ENCODE results near the gene SPTLC3. TPM values are rescaled to one million over a fixed set of nuclear protein-coding genes. Genes with fewer than 3 reads are reported as not detected.

Gene SPTLC3
- polyA plus RNA-seq, 3 donors = 0.01 TPM; not detected in 2

DNA sequence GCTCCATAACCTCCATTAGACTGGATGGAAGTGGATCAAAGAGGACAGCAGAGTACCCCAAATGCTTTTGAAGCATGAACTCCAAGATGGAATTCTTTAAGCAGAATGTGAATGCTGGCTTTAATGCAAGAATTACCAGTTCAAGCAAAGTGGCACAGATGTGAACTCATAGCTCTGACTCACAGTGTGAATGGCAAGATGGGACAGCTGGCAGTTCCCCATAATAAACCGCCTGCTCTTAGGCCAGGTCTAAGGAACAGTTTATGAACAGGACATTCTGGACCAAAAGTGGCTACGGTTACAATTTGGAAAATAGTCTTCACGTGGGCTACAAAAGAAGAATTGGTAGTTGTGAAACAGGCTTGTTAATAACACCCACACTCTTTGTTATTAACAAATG is 76.5 kb downstream of the SPTLC3 start:
- peaks cover 0 to 6% (median 2%) of the 10 kb centered on the region in 7 donors for H3K9me3 Mint-ChIP-seq
- no peaks in the 10 kb centered on the region for H4K20me1 ChIP-seq (ENCODE audit: insufficient read depth, low read length)
- no peak overlapping the region for H3K4me2 ChIP-seq (replicated peaks; ENCODE audit: extremely low read depth, low read length, poor library complexity, severe bottlenecking)
- no peaks in the 10 kb centered on the region for H3K36me3 Mint-ChIP-seq
- no peaks in the 10 kb centered on the region for H3K79me2 ChIP-seq (ENCODE audit: insufficient read depth, low read length)
- H3K9me3 ChIP-seq (replicated peaks in 1 of 2; ENCODE audit: control insufficient read depth in 1 of 2, insufficient read depth in 1 of 2, low read length in 2 of 2) = no peaks in the 10 kb centered on the region
- no peak overlapping the region for H3K27ac ChIP-seq (ENCODE audit: low read depth in 1 of 2, low read length in 2 of 2)
- H3K4me3 Mint-ChIP-seq = no peak overlapping the region
- no peaks in the 10 kb centered on the region for H3K27me3 ChIP-seq (ENCODE audit: control insufficient read depth in 2 of 2, insufficient read depth in 2 of 2, low read length in 2 of 2)
- H3K4me1 Mint-ChIP-seq = no peaks in the 10 kb centered on the region
- intact Hi-C loops (cut with micrococcal nuclease) = no loop called here
- peaks cover 0 to 2% (median 1%) of the 10 kb centered on the region in 3 donors for H3K27me3 Mint-ChIP-seq (ENCODE audit: low read depth in 3 of 3)
- H3K36me3 ChIP-seq (replicated peaks in 1 of 2; ENCODE audit: control insufficient read depth in 1 of 2, insufficient read depth in 2 of 2, low read length in 2 of 2) = no peaks in the 10 kb centered on the region
- H3K9ac ChIP-seq (ENCODE audit: insufficient read depth, low read length, poor library complexity, severe bottlenecking) = no peak overlapping the region
- WGBS (ENCODE audit: insufficient coverage) = 78% methylated on average over 1 of the region's 3 CpGs
- H3K4me3 ChIP-seq (replicated peaks in 1 of 3; ENCODE audit: low read depth in 2 of 3, low read length in 3 of 3) = no peak overlapping the region
- no peak overlapping the region for H2AFZ ChIP-seq (ENCODE audit: insufficient read depth, low read depth, low read length, poor library complexity, severe bottlenecking)
- TF ChIP-seq, protein P1, sequence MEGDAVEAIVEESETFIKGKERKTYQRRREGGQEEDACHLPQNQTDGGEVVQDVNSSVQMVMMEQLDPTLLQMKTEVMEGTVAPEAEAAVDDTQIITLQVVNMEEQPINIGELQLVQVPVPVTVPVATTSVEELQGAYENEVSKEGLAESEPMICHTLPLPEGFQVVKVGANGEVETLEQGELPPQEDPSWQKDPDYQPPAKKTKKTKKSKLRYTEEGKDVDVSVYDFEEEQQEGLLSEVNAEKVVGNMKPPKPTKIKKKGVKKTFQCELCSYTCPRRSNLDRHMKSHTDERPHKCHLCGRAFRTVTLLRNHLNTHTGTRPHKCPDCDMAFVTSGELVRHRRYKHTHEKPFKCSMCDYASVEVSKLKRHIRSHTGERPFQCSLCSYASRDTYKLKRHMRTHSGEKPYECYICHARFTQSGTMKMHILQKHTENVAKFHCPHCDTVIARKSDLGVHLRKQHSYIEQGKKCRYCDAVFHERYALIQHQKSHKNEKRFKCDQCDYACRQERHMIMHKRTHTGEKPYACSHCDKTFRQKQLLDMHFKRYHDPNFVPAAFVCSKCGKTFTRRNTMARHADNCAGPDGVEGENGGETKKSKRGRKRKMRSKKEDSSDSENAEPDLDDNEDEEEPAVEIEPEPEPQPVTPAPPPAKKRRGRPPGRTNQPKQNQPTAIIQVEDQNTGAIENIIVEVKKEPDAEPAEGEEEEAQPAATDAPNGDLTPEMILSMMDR (IDR thresholded peaks at IDR 0.05) = no peak
- no peaks in the 10 kb centered on the region for H3K4me1 ChIP-seq (ENCODE audit: control insufficient read depth in 1 of 2, insufficient read depth in 2 of 2, low read length in 2 of 2)
- no peak overlapping the region for H3K27ac Mint-ChIP-seq
- no peak for DNase-seq

DNA sequence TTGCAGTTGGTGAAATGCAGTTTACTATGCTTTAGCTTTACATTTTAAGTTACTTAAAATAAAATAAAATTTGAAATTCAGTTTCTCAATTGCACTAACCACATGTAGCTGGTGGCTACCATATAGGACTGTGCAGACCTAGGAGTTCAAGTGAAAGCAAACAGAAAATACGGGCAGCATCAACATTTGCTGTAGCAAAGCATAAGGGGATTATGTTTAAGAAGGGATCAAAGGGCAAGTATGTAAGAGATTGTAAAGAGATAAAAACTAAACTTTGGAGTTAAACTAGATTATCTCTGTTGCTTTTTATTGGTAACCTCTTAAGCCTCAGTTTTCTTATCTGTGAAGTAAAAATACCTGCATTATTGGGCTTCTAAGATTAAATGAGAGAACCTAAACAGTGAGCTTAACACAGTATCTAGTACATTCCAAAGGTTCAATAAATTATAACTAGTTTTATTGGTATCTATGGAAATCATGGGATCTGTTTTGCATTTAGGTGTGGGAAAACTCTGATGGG is 81.2 kb downstream of the SPTLC3 start:
- Histone ChIP-seq H4K20me1 (ENCODE audit: insufficient read depth, low read length) (no peaks in the 10 kb centered on the region), H3K4me2 (replicated peaks; ENCODE audit: extremely low read depth, low read length, poor library complexity, severe bottlenecking) (no peak overlapping the region), H3K9ac (ENCODE audit: insufficient read depth, low read length, poor library complexity, severe bottlenecking) (no peak overlapping the region), H3K27ac (ENCODE audit: low read depth in 1 of 2, low read length in 2 of 2) (no peak overlapping the region), H3K27me3 (ENCODE audit: control insufficient read depth in 2 of 2, insufficient read depth in 2 of 2, low read length in 2 of 2) (no peaks in the 10 kb centered on the region), H3K4me1 (ENCODE audit: control insufficient read depth in 1 of 2, insufficient read depth in 2 of 2, low read length in 2 of 2) (no peaks in the 10 kb centered on the region), H3K36me3 (replicated peaks in 1 of 2; ENCODE audit: control insufficient read depth in 1 of 2, insufficient read depth in 2 of 2, low read length in 2 of 2) (no peaks in the 10 kb centered on the region), H3K9me3 (replicated peaks in 1 of 2; ENCODE audit: control insufficient read depth in 1 of 2, insufficient read depth in 1 of 2, low read length in 2 of 2) (no peaks in the 10 kb centered on the region), H3K4me3 (replicated peaks in 1 of 3; ENCODE audit: low read depth in 2 of 3, low read length in 3 of 3) (no peak overlapping the region), H3K79me2 (ENCODE audit: insufficient read depth, low read length) (no peaks in the 10 kb centered on the region), H2AFZ (ENCODE audit: insufficient read depth, low read depth, low read length, poor library complexity, severe bottlenecking) (no peak overlapping the region)
- TF ChIP-seq, protein P1 (IDR thresholded peaks at IDR 0.05) = no peak
- WGBS (ENCODE audit: insufficient coverage) = 80% methylated on average over 1 of the region's 1 CpG
- peaks cover 0 to 2% (median 0%) of the 10 kb centered on the region in 3 donors for H3K27me3 Mint-ChIP-seq (ENCODE audit: low read depth in 3 of 3)
- no peak overlapping the region for H3K27ac Mint-ChIP-seq
- peaks cover 0 to 6% (median 2%) of the 10 kb centered on the region in 7 donors for H3K9me3 Mint-ChIP-seq
- no peak for DNase-seq
- intact Hi-C loops (cut with micrococcal nuclease) = no loop called here
- H3K4me1 Mint-ChIP-seq = no peaks in the 10 kb centered on the region
- no peaks in the 10 kb centered on the region for H3K36me3 Mint-ChIP-seq
- no peak overlapping the region for H3K4me3 Mint-ChIP-seq

Measured in CD14-positive monocyte (primary cell).